NB4 (cell line): ENCODE measurements around the gene EMX1.

Experiments used
- MYC ChIP-seq: IDR thresholded peaks from 2 replicates; pipeline ENCODE4 v1.6.1; 2011; ENCODE audit warnings: low read depth, low read length
- TF ChIP-seq, protein P1 (sequence below): IDR thresholded peaks from one replicate; pipeline ENCODE4 v1.5.1; 2012; ENCODE audit warnings: low read depth, low read length

DNA sequence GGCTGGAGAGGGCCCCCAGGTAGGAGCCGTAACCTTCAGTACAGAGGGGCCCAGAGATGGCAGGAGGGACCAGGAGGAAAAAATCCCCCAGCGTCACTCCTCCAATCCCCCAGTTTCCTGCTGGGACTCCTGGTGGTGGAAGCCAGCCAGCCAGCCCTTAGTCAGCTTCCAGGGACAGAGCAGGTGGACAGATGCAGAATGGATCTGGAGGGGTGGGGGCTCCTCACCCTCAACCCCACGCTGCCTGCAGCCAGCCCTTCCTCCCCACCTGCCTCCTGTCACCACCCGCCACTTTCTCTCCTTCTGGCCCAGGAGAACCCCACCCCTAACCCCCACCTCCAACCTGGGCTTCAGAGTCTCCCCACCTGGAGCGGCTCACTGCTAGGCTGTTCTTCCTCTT lies 21.1 kb downstream of the EMX1 start:
- TF ChIP-seq, protein P1, sequence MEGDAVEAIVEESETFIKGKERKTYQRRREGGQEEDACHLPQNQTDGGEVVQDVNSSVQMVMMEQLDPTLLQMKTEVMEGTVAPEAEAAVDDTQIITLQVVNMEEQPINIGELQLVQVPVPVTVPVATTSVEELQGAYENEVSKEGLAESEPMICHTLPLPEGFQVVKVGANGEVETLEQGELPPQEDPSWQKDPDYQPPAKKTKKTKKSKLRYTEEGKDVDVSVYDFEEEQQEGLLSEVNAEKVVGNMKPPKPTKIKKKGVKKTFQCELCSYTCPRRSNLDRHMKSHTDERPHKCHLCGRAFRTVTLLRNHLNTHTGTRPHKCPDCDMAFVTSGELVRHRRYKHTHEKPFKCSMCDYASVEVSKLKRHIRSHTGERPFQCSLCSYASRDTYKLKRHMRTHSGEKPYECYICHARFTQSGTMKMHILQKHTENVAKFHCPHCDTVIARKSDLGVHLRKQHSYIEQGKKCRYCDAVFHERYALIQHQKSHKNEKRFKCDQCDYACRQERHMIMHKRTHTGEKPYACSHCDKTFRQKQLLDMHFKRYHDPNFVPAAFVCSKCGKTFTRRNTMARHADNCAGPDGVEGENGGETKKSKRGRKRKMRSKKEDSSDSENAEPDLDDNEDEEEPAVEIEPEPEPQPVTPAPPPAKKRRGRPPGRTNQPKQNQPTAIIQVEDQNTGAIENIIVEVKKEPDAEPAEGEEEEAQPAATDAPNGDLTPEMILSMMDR = no peak
- no peak for TF ChIP-seq MYC
